Measurements from ENCODE around the gene DDX42.

- no peak for TF ChIP-seq CTCF (IDR thresholded peaks at IDR 0.05; ENCODE audit: low read length)
- TF ChIP-seq EZH2phosphoT487 (IDR thresholded peaks at IDR 0.05; ENCODE audit: low read length), result no peak
Measured at GRCh38 chr17:63751806-63752205, 22.2 kb upstream of the DDX42 start.

All from MM.1S (cell line).